ENCODE results near the gene PRPS1.
"Not testable (repeated sequence)": the region's sequence is repeated elsewhere in the genome, so short reads cannot be mapped to it uniquely, and the experiment has no call there.

The PRPS1 gene

GRCh38 chrX:107662145-107662544 is 33.8 kb downstream of the PRPS1 start:
- Histone ChIP-seq H3K27ac (ENCODE audit: low read length) (no peak overlapping the region), H3K27me3 (ENCODE audit: low read depth, low read length) (no peaks in the 10 kb centered on the region)
- no peak for TF ChIP-seq EZH2phosphoT487 (IDR thresholded peaks at IDR 0.05; ENCODE audit: low read depth)
- TF ChIP-seq CTCF (IDR thresholded peaks at IDR 0.05; ENCODE audit: low read depth, low read length): no peak

GRCh38 chrX:107662824-107663223 is 34.5 kb downstream of the PRPS1 start:
- Histone ChIP-seq H3K4me2 (ENCODE audit: low read length) (no peak overlapping the region), H3K36me3 (replicated peaks; ENCODE audit: low read depth, low read length) (no peaks in the 10 kb centered on the region), H3K27me3 (ENCODE audit: low read depth, low read length) (no peaks in the 10 kb centered on the region), H3K79me2 (ENCODE audit: low read length) (no peaks in the 10 kb centered on the region), H3K9me3 (ENCODE audit: insufficient read depth, low read length) (no peaks in the 10 kb centered on the region), H3K27ac (ENCODE audit: low read length) (no peak overlapping the region), H4K20me1 (ENCODE audit: insufficient read depth, low read length) (no peaks in the 10 kb centered on the region), H3K4me1 (ENCODE audit: low read length) (no peaks in the 10 kb centered on the region), H3K4me3 (ENCODE audit: low read length) (no peak overlapping the region), H3K9ac (ENCODE audit: low read length) (no peak overlapping the region), H2AFZ (ENCODE audit: low read depth, low read length) (no peak overlapping the region)
- TF ChIP-seq CTCF (IDR thresholded peaks at IDR 0.05; ENCODE audit: low read depth, low read length): no peak
- no peak for TF ChIP-seq EZH2phosphoT487 (IDR thresholded peaks at IDR 0.05; ENCODE audit: low read depth)

More at GRCh38 chrX:107662145-107662544, 33.8 kb downstream of the PRPS1 start:
- no peak overlapping the region for H3K4me3 ChIP-seq (ENCODE audit: low read length)
- H2AFZ ChIP-seq (ENCODE audit: low read depth, low read length): no peak overlapping the region
- no peaks in the 10 kb centered on the region for H3K36me3 ChIP-seq (replicated peaks; ENCODE audit: low read depth, low read length)
- H3K4me2 ChIP-seq (ENCODE audit: low read length): no peak overlapping the region
- H3K9me3 ChIP-seq (ENCODE audit: insufficient read depth, low read length): no peaks in the 10 kb centered on the region
- H3K4me1 ChIP-seq (ENCODE audit: low read length): no peaks in the 10 kb centered on the region
- H4K20me1 ChIP-seq (ENCODE audit: insufficient read depth, low read length): no peaks in the 10 kb centered on the region
- no peaks in the 10 kb centered on the region for H3K79me2 ChIP-seq (ENCODE audit: low read length)
- H3K9ac ChIP-seq (ENCODE audit: low read length): no peak overlapping the region

- Histone ChIP-seq H3K4me3 (ENCODE audit: low read length) (no peak overlapping the region), H3K9ac (ENCODE audit: low read length) (no peak overlapping the region), H3K27ac (ENCODE audit: low read length) (no peak overlapping the region), H3K27me3 (ENCODE audit: low read depth, low read length) (no peaks in the 10 kb centered on the region), H3K9me3 (ENCODE audit: insufficient read depth, low read length) (no peaks in the 10 kb centered on the region), H3K4me1 (ENCODE audit: low read length) (no peaks in the 10 kb centered on the region), H2AFZ (ENCODE audit: low read depth, low read length) (no peak overlapping the region), H3K4me2 (ENCODE audit: low read length) (no peak overlapping the region), H3K79me2 (ENCODE audit: low read length) (no peaks in the 10 kb centered on the region), H4K20me1 (ENCODE audit: insufficient read depth, low read length) (no peaks in the 10 kb centered on the region), H3K36me3 (replicated peaks; ENCODE audit: low read depth, low read length) (no peaks in the 10 kb centered on the region)
- TF ChIP-seq CTCF (IDR thresholded peaks at IDR 0.05; ENCODE audit: low read depth, low read length): no peak
- TF ChIP-seq EZH2phosphoT487 (IDR thresholded peaks at IDR 0.05; ENCODE audit: low read depth): no peak
Measured at GRCh38 chrX:107666931-107667330, 38.6 kb downstream of the PRPS1 start.

GRCh38 chrX:107667426-107667825 is 39.1 kb downstream of the PRPS1 start:
- no peaks in the 10 kb centered on the region for H3K27me3 ChIP-seq (ENCODE audit: low read depth, low read length)
- no peak overlapping the region for H3K4me3 ChIP-seq (ENCODE audit: low read length)
- H3K4me1 ChIP-seq (ENCODE audit: low read length): no peaks in the 10 kb centered on the region
- H3K36me3 ChIP-seq (replicated peaks; ENCODE audit: low read depth, low read length): no peaks in the 10 kb centered on the region
- no peak overlapping the region for H3K27ac ChIP-seq (ENCODE audit: low read length)
- TF ChIP-seq CTCF (IDR thresholded peaks at IDR 0.05; ENCODE audit: low read depth, low read length) (no peak), EZH2phosphoT487 (IDR thresholded peaks at IDR 0.05; ENCODE audit: low read depth) (no peak)
- no peaks in the 10 kb centered on the region for H3K9me3 ChIP-seq (ENCODE audit: insufficient read depth, low read length)
- H3K79me2 ChIP-seq (ENCODE audit: low read length): no peaks in the 10 kb centered on the region
- H3K9ac ChIP-seq (ENCODE audit: low read length): no peak overlapping the region
- no peaks in the 10 kb centered on the region for H4K20me1 ChIP-seq (ENCODE audit: insufficient read depth, low read length)
- H3K4me2 ChIP-seq (ENCODE audit: low read length): no peak overlapping the region
- H2AFZ ChIP-seq (ENCODE audit: low read depth, low read length): no peak overlapping the region

- not testable (repeated sequence) for H3K27me3 ChIP-seq (ENCODE audit: low read depth, low read length); H3K9me3 ChIP-seq (ENCODE audit: insufficient read depth, low read length); H3K4me2 ChIP-seq (ENCODE audit: low read length); H4K20me1 ChIP-seq (ENCODE audit: insufficient read depth, low read length); H3K9ac ChIP-seq (ENCODE audit: low read length); H3K4me1 ChIP-seq (ENCODE audit: low read length); H3K79me2 ChIP-seq (ENCODE audit: low read length); H3K27ac ChIP-seq (ENCODE audit: low read length); H2AFZ ChIP-seq (ENCODE audit: low read depth, low read length); H3K4me3 ChIP-seq (ENCODE audit: low read length); H3K36me3 ChIP-seq (replicated peaks; ENCODE audit: low read depth, low read length)
Measured at GRCh38 chrX:107668710-107669109, 40.4 kb downstream of the PRPS1 start.
